Tracheal epithelial cell (primary cell): ENCODE measurements around the gene NAA11. TPM values are rescaled to one million over a fixed set of nuclear protein-coding genes. Genes with fewer than 3 reads are reported as not detected.

Experiments
- total RNA-seq: library from RNA; depleted of rRNA; stranded (reverse); fragments of >200 nt; gene quantifications from 2 replicates; pipeline ENCODE4 v1.2.1, GENCODE V29; 2014

NAA11 gene
- not detected in 2 replicates for total RNA-seq

GRCh38 chr4:79325864-79326328 lies at the start of gene NAA11:
NAA11 (minus strand) TSS chr4:79326061; CDS start chr4:79325877, 184 bp downstream.

Other genes starting within 250 kb of the NAA11 start
- gene GK2, start 82.2 kb upstream of the NAA11 start, total RNA-seq = not detected in 2 replicates